ENCODE results near the gene VPS26B.

DNA sequence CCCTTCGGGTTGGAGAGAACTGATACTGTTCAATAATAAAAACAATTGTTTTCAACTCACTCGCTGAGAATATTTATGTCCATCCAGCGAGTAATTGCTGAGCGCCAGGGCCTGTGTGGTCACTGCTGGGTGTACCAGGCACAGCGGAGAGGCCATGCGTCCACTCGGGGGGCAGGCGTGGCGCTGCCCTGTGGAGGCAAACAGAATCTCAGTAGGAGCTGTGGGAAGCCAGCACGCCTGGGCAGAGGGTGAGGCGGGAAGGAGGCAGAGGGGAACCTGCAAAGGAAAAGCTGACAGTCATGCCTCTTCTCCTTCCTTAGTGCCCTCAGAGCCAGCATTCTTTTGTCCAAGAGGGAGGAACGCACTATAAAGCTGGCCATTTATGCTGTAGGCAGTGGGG is 63.1 kb downstream of the VPS26B start:
- no peak for TF ChIP-seq CTCF (conservative IDR thresholded peaks at IDR 0.05)
- no peak for TF ChIP-seq EZH2 (IDR thresholded peaks at IDR 0.05; ENCODE audit: low read depth)

Data from PC-9 (cell line).